GM10248 (cell line): ENCODE results near the gene NFIX.

Experiments used
- CTCF ChIA-PET: fragments of 300-600 bp; sonication (Branson Sonifier 250); formaldehyde crosslinking; extraction: SDS; loops from one replicate; lab custom pipeline; 2021; ENCODE audit warnings: antibody characterized with exemption; lab: Yijun Ruan, JAX
- POLR2A ChIA-PET: fragments of 350-650 bp; sonication (Branson Sonifier 250); formaldehyde crosslinking; extraction: SDS; loops from one replicate; lab custom pipeline; 2020; ENCODE audit warnings: antibody characterized with exemption; lab: Yijun Ruan, JAX
- DNase-seq: peaks from one replicate; pipeline ENCODE4 v3.0.0; 2012; ENCODE audit errors: extremely low spot score
- CTCF ChIP-seq: IDR thresholded peaks from 2 replicates; pipeline ENCODE4 v1.5.1; 2012; ENCODE audit warnings: mild to moderate bottlenecking, low read depth; ENCODE audit errors: extremely low read depth, missing control alignments, control extremely low read depth

The NFIX gene

GRCh38 chr19:13006431-13007281 lies 11.4 kb downstream of the NFIX start:
- no peak for DNase-seq
- POLR2A ChIA-PET: interaction anchor here (0.6 kb wide), 1 partner anchor 852 kb away, joined by 11 read pairs; no protein-coding TSS in a partner anchor
- TF ChIP-seq CTCF: no peak
- CTCF ChIA-PET: interaction anchor here (2.0 to 3.8 kb wide), 5 partner anchors 23 to 87 kb away, joined by 5 to 25 read pairs (median 9); no protein-coding TSS in a partner anchor

DNA sequence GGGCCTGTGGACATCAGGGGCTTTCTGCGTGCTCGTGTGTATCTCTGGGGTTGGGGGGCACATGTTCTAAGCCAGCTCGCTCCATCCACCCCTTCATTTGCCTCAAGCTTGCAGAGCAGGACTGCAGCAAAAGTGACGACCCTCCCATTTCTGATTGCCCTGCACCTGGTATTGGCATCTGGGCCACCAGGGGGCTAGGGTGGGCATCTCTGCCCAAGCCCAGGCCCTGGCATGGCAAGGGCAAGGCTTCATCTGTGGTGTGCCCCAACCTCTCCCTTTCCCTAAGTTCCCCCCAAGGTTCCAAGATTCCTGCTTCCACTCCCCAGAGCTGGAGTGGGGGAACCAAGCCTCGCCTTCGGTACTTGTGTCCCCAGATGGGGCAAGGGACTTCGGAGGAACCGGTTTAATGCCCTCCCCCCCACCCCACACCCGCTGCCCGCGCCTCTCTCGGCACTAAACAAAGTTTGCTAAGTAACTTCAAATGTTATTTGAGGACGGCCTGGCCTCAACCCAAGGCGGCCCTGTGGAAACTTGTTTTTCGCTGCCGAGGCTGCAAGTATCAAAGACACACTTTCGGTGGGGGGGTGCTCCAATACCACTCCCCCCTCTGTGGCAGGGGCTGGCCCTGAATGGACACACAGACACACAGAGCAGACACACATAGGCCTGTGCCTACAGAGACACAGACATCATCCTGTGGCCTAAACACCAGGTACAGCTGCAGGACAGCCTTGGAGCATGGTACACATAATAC lies 12.2 kb downstream of the NFIX start:
- ChIA-PET CTCF (interaction anchor here (1.3 to 3.8 kb wide), 6 partner anchors 22 to 87 kb away, joined by 3 to 25 read pairs (median 9); no protein-coding TSS in a partner anchor), POLR2A (no interaction called here)
- DNase-seq: no peak
- TF ChIP-seq CTCF: no peak

DNA sequence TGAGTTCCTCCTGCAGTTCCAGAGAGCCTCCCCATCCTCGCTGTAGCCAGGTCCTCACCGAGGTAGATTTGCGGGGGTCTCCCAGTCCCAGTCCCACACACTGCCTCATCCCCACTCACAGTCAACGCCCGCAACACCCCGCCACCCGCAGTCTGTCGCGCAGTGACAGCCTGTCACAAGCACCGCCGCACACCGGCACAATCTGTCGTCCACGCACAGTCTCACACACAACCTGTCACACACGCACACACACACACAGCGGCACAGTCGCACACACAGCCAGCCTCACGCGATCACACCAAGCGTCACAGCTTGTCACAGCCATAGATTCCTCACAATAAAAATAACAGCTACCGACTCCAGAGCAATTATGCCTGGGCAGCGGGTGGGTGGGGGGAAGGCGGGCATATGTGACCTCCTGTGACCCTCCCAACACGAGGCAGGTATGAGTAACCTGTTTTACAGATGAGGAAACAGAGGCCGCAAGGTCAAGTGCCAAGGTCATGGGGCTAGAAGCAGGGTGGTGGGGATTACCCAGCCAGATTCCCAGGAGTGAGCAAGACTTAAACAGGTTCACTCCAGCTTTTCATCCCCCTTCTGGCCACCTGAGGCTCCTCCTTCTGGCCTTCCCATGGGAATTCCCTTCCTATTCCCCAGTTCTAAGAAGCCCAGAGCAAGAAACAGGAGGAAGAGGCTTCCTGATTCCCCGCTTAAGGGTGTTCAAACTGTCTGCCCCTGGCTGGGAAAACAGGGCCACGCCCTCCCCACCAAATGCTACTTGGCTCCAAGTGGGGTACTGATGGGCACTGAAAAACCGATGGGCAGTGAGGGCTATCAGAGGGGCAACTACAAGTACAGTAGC lies 13.9 kb downstream of the NFIX start:
- no peak for DNase-seq
- TF ChIP-seq CTCF: no peak
- ChIA-PET CTCF (interaction anchor here (0.8 to 1.9 kb wide), 6 partner anchors 35 to 86 kb away, joined by 3 to 9 read pairs (median 3); no protein-coding TSS in a partner anchor), POLR2A (no interaction called here)

DNA sequence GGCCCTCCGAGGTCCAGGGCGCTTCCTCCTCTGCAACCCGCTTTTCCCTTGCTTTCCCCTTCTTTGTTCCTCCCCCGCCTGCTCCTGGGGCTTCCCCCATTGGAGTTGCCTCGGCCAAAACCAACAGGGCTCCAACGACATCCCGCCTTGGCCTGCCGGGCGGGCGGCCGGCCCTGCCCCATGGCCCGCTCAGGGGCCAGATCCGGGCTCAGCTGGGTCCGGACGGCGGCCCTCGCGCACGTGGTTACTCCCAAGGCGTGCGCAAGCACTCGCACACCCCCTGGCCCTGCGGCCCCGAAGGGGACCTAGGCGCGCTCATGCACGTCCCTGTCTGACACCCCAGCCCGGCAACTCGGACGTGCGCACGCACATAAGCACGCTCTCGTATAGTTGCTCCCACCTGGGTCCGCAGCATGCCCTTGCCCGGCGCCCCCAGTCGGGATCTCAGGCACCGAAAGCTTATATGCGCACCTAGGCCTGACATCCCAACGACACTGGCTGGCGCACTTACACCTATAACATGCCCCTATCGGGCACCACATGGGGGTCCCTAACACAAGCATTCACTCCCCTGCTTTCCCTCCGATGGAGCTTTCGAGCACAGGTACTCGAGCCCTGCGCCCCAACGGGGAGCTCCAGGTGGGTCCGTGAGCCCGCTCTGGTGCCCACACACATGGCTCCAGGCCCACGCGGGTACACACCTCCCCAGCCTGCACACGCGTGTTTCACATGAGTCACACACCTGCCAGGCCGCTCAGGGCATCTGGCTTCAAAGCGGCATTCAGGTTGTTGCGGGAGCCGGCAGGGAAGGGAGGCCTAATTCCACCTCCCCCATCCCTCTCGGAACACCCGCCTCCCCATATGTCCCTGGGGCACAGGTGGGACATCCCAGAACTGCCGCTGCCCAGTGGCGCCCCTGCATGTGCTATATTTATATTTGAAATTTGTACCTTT lies 15.0 kb downstream of the NFIX start:
- POLR2A ChIA-PET: no interaction called here
- no peak for DNase-seq
- no peak for TF ChIP-seq CTCF
- CTCF ChIA-PET: interaction anchor here (1.0 to 1.6 kb wide), 6 partner anchors 22 to 51 kb away, joined by 3 to 6 read pairs (median 4); no protein-coding TSS in a partner anchor

DNA sequence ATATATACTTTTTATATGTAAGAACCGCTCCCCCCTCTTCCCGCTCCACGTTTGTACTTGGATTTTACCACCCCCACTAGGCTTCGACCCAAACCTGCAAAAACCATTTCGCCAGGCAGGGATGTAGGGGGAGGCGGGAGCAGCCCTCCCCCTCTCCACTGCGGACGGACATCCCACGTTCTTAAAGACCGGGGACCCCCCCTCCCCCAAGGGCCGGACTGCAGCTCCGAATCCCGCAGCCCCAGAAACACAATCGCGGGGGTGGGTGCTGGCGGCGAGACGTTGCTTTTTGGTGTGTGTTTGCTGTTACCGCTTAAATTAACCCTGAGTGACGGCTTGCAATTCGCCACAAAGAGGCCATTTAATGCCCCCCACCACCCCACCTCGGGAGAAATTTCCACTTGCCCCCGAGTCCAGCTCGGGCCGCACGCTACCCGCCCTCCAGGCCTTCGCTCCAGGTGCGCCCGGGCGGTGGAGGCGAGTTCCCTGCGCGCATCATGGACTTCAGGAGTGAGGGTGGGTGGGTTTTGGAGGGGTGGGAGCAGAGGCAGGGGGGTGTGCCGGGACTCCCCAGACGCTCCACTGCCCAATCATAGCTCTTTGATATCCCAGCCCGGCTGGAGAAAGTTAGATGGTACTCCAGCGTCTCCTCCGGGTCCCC lies 15.8 kb downstream of the NFIX start:
- DNase-seq: no peak
- POLR2A ChIA-PET: no interaction called here
- TF ChIP-seq CTCF: no peak
- CTCF ChIA-PET: interaction anchor here (1.0 to 1.6 kb wide), 6 partner anchors 21 to 46 kb away, joined by 3 to 6 read pairs (median 4); no protein-coding TSS in a partner anchor
